ENCODE results near the gene ADK.
"Not testable (repeated sequence)": the region's sequence is repeated elsewhere in the genome, so short reads cannot be mapped to it uniquely, and the experiment has no call there.

The ADK gene

DNA sequence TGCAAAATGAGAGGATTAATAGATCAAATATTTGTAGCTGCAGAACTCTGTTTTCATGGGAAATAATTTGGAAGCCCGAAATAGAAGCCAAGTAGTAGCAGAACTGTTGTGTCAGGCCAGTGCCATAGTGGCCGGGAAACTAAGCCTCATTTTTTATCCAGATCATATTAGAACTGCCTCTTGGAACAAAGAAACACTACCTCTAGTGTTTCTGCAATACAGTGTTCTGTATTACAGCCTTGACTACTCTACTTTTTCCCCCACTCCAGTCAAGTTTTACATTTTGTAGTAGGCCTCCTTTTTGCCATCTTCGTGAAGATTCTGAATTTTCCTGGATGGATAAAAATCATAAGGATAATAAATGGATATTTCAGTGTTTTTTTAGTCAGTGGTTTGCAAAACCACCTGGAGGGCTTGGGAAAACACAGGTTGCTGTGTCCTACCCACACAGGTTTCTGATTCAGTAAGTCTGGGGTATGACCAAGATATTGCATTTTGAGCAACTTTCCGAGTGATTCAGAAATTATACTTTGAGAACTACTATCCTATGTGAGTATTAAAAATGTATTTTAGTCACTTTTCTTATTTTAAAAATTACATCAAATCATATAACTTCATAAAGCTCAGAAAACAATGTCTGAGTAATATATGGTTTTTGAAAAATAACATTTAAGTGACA, 349.1 kb downstream of the ADK start:
- no peak for DNase-seq

- DNase-seq = no peak
Observed at GRCh38 chr10:74500816-74501215, 349.8 kb downstream of the ADK start.

DNA sequence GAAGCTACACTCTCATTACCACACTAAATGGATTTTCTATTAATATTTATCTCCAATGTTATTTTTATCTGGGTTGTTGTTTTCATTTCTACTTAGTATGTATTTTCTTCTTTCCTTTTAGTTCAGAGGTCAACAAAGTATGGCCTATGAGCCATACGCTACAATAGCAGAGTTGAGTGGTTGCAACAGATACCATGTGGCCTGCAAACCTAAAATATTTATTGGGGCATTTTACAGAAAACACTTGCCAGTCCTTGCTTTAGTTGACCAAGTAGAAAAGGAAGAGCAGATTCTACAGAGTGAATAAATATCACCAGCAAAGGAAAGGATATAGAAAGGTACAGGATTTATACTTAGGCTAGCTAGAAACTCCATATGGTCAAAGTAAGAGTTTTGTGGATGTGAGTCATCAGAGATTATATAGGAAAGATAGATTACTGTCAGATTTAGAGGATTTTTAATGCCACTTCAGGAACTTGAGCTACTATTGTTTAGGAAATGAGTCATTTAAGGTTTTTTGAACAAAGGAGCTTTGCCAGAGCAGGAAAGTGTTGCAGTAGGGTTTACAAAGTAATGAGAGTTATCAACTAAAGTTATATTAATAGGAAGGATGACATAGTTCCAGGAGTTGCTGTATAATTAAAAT, 352.1 kb downstream of the ADK start:
- no peak for DNase-seq

DNA sequence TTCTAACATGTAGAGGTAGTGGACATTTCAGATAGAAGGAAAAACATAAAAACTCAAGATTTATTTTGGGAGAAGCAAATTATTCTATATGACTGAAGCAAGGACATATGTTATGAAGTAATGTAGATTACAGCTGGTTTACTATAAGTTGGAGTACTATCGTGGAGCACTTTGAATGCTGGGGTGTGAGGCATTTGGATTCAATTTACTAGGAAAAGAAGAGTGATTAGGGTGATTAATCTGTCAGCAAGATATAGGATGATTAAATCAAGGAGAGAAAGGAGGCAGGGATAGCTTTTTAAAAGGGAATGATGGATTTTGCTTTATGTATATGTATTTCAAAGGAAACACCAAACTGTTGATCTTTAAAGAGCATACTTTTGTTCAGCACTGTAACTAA, 356.9 kb downstream of the ADK start:
- DNase-seq = no peak

DNA sequence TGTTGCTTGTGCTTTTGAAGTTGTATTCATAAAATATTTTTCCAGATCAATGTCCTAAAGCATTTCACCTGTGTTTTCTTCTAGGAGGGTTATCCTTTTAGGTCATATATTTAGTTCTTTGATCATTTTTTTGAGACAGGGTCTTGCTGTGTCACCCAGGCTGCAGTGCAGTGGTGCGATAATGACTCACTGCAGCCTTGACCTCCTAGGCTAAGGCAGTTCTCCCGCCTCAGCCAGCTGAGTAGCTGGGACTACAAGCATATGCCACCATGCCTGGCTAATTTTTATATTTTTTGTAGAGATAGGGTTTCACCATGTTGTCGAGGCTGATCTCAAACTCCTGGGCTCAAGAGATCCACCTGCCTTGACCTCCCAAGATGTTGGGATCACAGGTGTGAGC, 359.6 kb downstream of the ADK start:
- no peak for DNase-seq

- no peak for DNase-seq
Observed at GRCh38 chr10:74511051-74511450, 360.0 kb downstream of the ADK start.

DNA sequence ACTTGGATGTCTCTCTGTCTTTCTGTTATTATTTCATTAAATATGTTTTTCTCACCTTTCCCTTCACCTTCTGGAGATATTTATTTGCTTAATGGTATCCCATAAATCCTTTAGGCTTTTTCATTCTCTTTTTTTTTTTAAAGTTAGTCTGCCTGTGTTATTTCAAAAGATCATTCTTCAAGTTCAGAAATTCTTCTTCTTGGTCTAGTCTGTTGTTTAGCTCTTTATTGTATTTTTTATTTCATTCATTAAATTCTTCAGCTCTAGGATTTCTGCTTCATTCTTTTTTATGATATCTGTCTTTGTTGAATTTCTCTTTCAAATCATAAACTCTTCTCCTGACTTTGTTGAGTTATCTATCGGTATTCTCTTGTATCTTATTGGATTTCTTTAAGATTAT, 363.3 kb downstream of the ADK start:
- no peak for DNase-seq

DNA sequence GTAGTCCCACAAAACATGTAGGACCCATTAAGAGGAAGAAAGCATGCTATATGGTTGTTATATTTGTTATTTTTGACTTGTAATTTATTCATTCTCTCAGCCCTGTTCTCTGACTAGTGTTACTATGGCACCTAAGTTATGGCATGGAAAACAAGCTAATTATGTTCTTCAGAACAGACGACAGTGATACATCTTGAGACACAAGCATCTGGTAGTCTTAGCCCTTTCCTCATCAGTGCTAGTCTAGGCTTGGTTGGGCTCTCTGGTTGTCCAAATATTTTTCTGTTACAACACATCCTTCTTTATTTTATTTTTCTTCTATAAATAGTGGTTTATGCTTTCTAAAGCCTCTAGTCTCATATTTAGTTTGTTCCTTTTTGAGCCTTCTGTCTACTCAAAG, 367.0 kb downstream of the ADK start:
- no peak for DNase-seq

GRCh38 chr10:74521526-74521925, 370.5 kb downstream of the ADK start:
- no peak for DNase-seq

- no peak for DNase-seq
Observed at GRCh38 chr10:74523199-74523598, 372.2 kb downstream of the ADK start.

DNA sequence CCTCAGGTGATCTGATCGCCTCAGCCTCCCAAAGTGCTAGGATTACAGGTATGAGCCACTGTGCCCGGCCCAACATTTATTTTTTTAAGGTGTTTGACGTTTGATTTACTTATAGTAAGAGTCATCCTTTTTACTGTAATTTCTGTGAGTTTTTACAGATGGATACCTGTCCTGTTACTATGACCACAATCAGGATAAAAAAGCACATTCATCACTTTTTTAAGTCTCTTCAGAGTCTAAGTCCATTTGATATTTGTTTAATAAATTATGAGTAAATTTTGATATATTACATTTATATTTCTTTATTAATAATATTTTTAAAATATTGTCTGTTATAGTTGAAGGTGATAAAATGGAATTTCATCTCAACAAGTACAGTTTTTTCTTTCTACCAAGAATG, 374.9 kb downstream of the ADK start:
- no peak for DNase-seq

DNA sequence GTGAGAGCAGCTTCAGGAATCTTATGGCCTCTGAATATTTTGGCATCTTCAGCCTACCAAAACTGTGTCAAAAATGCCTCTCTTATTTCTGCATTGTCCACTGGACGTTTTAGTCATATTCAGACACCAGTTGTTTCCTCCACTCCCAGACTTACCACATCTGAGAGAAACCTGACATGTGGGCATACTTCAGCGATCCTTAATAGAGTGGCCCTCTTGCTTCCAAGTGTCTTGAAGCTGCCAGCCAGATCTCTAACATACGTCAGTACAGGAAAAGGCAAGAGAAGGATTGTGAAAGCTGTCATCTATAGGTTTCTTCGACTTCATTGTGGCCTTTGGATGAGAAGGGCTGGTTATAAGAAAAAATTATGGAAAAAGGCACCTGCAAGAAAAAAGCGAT, 376.6 kb downstream of the ADK start:
- not testable (repeated sequence) for DNase-seq

GRCh38 chr10:74529205-74529604, 378.2 kb downstream of the ADK start:
- DNase-seq = no peak

GRCh38 chr10:74530981-74531380, 380.0 kb downstream of the ADK start:
- no peak for DNase-seq

GRCh38 chr10:74539317-74539716, 388.3 kb downstream of the ADK start:
- no peak for DNase-seq

- DNase-seq = no peak
Observed at GRCh38 chr10:74541375-74541774, 390.4 kb downstream of the ADK start.

- no peak for DNase-seq
Observed at GRCh38 chr10:74542077-74542476, 391.1 kb downstream of the ADK start.

DNA sequence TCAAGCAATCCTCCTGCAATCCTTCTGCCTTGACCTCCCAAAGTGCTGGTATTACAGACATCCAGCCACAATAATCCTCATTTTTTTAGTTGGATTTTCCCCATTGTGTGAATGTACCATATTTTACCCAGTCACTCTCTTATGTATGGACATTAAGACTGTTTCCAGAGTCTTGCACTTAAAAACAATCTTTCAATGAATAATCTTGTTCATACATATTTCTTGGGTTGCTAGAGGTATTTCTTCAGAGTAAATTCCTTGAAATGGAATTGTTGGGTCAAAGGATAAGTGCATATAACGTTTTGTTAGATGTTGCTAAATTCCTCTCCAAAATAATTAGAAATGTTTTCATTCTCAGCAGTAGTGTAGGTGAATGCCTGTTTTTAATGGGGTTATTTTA, 392.3 kb downstream of the ADK start:
- no peak for DNase-seq

GRCh38 chr10:74544106-74544505, 393.1 kb downstream of the ADK start:
- no peak for DNase-seq

GRCh38 chr10:74548676-74549075, 397.7 kb downstream of the ADK start:
- DNase-seq = no peak

DNA sequence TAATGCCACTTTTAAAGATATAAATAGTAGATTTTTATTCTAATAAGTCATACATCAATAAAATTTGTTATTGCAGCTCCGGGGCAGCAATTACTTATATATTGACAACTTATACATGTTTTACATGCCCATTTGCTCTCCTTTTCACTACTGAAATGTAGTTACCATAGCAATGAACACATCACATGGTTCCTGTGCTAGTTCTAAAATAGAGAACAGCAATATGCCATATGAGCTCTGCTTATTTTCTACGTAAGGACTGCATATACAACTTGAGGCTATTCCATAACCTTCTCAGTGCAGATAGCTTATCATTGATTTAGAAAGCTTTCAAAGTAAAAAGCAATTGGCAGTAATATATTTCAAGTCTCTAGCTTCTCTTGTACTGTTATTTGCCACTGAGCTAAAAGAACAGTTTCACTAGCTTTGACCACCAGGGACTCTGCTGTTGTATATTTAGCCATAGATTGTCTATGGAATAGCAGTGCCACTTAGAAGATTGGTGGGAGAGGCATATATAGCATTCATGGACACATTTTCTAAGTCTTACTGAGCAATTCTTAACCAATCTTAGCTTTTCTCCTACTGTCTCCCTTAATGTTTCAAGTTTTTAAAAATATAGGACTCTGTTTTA, 405.2 kb downstream of the ADK start:
- no peak for DNase-seq

GRCh38 chr10:74557098-74557497, 406.1 kb downstream of the ADK start:
- DNase-seq = no peak

DNA sequence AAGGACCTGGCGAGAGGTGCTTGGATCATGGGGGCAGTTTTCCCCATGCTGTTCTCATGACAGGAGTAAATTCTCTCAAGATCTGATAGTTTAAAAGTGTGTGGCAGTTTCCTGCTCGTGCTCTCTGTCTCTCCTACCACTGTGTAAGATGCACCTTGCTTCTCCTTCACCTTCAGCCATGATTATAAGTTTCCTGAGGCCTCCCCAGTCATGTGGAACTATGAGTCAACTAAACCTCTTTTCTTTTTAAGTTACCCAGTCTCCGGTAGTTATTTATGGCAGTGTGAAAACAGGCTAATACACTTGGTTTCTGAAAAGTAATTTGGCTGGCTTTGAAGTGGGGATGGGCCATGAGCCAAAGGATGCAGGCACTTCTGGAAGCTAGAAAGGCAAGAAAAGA, 407.4 kb downstream of the ADK start:
- no peak for DNase-seq

DNA sequence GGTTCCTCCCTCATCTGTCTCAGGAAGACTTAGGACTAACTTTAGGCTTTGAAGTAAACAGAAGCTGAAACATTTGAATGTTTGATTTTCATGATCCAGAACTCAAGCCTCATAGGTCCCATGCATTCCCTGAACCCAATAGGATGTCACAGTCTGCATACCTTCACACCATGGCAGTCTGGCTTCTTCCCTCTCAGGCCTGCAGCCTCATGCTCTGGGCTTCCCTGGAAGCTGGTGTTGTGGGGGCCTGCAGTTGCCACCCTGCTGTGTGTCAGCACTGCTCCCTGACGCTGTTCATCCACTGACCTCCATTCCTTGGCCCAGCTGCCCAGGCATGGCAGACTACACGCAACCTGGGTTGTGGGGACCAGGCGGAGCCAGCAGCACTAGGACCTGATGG, 407.9 kb downstream of the ADK start:
- DNase-seq = no peak

DNA sequence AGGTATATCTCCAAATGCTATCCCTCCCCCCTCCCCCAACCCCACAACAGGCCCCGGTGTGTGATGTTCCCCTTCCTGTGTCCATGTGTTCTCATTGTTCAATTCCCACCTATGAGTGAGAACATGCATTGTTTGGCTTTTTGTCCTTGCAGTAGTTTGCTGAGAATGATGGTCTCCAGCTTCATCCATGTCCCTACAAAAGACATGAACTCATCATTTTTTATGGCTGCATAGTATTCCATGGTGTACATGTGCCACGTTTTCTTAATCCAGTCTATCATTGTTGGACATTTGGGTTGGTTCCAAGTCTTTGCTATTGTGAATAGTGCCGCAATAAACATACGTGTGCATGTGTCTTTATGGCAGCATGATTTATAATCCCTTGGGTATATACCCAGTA, 417.9 kb downstream of the ADK start:
- not testable (repeated sequence) for DNase-seq

Data from NCI-H510A (cell line).